ENCODE measurements around the gene CRTC1.

DNA sequence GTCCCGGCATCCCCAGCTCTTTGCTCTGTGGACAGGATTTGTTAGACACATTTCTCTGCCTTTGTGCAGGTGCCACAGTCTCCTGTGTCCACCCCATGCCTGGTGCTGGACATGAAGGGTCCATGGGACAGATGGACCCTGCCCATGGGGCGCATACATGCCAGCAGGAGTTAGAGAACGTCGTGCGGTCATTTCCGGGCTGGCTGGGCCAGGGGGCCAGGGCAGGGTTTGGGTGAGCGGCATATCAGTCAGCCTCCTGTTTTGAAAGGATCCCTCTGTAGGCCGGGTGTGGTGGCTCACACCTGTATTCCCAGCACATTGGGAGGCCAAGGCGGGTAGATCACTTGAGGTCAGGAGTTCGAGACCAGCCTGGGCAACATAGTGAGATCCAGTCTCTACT is 35.7 kb upstream of the CRTC1 start:
- TF ChIP-seq, protein P1, sequence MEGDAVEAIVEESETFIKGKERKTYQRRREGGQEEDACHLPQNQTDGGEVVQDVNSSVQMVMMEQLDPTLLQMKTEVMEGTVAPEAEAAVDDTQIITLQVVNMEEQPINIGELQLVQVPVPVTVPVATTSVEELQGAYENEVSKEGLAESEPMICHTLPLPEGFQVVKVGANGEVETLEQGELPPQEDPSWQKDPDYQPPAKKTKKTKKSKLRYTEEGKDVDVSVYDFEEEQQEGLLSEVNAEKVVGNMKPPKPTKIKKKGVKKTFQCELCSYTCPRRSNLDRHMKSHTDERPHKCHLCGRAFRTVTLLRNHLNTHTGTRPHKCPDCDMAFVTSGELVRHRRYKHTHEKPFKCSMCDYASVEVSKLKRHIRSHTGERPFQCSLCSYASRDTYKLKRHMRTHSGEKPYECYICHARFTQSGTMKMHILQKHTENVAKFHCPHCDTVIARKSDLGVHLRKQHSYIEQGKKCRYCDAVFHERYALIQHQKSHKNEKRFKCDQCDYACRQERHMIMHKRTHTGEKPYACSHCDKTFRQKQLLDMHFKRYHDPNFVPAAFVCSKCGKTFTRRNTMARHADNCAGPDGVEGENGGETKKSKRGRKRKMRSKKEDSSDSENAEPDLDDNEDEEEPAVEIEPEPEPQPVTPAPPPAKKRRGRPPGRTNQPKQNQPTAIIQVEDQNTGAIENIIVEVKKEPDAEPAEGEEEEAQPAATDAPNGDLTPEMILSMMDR (conservative IDR thresholded peaks at IDR 0.05 in 1 of 2, IDR thresholded peaks at IDR 0.05 in 1 of 2; ENCODE audit: extremely low read depth in 1 of 2, insufficient read depth in 1 of 2, low read depth in 1 of 2, low read length in 2 of 2), result no peak
- no peak for TF ChIP-seq EZH2 (IDR thresholded peaks at IDR 0.05; ENCODE audit: borderline replicate concordance, low read length)

All from mammary epithelial cell (primary cell).